Myocyte (in vitro differentiated cells): ENCODE data around the gene RTKN. TPM values are rescaled to one million over a fixed set of nuclear protein-coding genes. Genes with fewer than 3 reads are reported as not detected.
A peak's percentile ranks its signal among the peaks of the same experiment; 100 is the strongest.

Experiments used
- DNase-seq: peaks from one replicate; pipeline ENCODE4 v3.0.0-alpha.2; 2012; ENCODE audit warnings: low read depth
- total RNA-seq: library from RNA; depleted of rRNA; stranded (reverse); fragments of >200 nt; gene quantifications from 2 replicates; pipeline ENCODE4 v1.2.3, GENCODE V29; 2014

Gene RTKN
- total RNA-seq, 1 donor from 2014 or later = 56.6 TPM

DNA sequence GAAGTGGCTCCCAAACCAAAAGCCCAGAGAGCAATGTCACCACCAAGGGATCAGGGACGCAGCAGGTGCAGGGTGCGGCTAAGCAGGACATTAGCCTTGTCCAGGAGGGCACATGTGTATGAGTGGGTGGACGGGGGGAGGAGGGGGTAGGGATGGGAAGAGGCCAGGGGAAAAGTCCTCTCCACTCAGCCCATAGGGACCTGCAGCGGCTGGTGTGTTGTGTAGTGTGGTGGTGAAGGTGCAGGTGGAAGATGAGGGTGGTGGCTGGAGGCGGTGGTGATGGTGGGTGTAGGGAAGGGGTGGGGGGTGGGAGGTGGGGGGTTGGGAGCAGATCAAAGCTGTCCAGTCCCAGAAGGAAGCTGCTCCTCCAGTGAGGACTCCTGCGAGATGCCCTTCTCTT, 24.0 kb downstream of the RTKN start:
- DNase-seq = no peak

GRCh38 chr2:74417197-74417596, 24.5 kb downstream of the RTKN start:
- DNase-seq = no peak

DNA sequence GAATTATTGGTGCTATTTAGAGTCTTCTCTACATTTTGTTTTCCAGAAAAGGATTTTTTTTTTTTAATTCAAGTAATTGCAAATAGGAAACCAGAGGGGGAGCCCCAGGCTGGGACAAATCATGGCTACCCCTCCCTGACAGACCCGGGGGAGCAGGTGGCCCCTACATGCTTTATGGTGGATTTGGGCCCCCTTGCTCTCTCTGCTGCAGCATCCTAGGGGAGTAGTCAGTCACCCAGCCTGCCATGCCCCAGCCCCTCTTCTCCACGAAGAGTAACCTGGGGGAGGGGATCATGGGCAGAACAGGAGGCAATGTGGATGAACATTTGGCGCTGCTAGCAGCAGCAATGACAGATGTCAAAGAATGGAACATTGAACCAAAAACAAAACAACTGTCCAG, 25.0 kb downstream of the RTKN start:
- no peak for DNase-seq

- no peak for DNase-seq
Measured at GRCh38 chr2:74415762-74416395, 25.9 kb downstream of the RTKN start.

GRCh38 chr2:74414881-74415761, 26.6 kb downstream of the RTKN start:
- DNase-seq = peak; percentile 50

DNA sequence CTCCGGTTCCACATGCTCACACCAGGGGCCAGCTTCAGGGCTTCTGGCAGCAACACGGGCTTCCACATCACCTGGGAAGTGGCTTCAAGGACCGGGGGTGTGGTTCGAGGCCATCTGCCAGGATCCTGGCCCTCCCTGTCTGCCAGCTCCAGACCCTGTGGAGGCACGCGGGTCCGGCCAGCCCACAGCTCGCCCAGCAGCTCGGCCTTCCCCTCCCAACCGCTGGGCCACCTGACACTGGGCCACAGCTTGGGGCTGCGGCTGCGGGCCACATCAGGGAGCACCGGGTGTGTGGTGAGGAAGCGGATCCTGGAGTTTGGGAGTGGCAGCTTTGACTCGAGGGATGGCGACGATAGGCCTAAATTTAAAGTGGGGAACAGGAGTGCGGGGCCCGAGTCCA, 27.3 kb downstream of the RTKN start:
- peak; percentile 59 for DNase-seq

DNA sequence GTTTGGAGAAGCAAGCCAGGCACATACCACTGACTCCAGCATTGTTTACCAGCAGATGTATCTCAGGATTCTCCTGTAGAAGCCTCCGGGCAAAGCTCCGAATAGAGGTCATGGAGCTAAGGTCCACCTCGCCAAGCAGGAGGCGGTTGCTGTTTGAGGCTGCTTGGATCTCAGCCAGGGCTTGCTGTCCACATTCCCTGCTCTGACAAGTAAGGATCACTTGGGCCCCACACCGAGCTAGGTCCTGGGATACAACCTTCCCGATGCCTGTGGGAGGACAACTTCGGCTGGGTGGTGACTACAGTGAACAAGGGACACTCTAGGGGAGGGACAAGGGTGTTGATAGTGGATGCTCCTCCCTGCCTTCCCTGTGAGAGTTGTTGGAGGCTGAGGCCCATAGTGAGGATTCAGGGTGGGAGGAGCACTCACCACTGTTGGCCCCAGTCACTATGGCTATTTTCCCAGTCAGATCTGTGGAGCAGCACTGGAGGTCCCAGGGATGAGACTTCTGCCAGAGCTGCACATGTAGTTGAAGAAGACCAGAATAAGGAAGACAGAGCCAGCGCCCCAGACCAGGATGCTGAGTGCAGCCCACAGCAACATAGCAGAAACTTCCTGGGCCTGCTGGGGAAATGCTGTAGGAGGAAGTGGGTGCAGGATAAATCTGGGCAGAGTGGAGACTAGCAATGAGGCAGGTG, 28.6 kb downstream of the RTKN start:
- DNase-seq = no peak

- no peak for DNase-seq
Measured at GRCh38 chr2:74407682-74408081, 34.1 kb downstream of the RTKN start.

- no peak for DNase-seq
Measured at GRCh38 chr2:74406035-74406434, 35.7 kb downstream of the RTKN start.

GRCh38 chr2:74401891-74402290, 39.8 kb downstream of the RTKN start:
- no peak for DNase-seq

DNA sequence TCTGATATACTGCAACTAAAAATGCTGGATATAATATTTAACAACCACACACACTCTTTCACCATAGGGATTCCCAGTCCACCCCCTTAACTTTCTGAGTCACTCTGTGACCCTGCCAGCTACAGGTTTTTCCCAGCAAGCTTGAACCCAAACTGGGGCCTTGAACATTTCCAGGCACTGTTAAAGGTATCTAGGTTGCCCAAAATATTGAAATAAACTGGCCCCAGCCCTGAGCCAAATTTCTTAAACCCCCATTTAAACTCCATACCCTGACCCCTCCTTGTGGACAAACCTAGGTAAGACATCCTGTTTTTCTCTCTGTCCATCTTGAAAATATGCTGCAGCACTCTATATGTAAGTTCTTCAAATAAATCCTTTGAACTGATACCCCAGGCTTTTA, 42.0 kb downstream of the RTKN start:
- no peak for DNase-seq

DNA sequence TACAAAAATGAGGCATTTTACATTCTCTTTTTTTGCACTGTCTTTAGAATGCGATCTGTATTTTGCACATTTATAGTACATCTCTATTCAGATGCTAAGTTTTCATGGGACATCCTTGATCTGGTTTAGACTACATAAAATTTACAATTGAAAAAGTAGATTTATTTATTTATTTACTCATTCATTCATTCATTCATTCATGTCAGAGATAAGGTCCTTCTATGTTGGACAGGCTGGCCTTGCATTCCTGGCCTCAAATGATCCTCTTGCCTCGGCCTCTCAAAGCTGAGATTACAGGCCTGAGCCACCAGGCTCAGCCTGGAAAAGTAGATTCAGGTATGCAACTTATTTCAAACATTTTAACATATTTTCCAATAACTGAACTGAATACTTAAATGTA, 45.6 kb downstream of the RTKN start:
- no peak for DNase-seq

DNA sequence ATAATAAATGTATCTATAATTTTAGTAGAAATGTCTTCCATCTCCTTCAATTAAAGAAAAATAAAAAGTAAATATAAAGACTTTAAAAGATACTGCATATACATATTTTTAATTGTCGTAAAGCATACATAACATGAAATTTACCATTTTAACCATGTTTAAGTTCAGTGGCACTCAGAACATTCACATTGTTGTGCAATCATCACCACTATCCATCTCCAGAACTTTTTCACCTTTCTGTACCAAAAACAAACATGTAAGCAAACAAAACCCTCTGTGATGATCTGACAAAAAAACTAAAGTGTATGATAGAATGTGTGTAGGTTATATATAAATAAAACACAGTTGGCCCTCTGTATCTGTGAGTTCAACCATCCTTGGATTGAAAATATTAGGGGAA, 48.2 kb downstream of the RTKN start:
- no peak for DNase-seq

GRCh38 chr2:74392449-74392743, 49.3 kb downstream of the RTKN start:
- no peak for DNase-seq

DNA sequence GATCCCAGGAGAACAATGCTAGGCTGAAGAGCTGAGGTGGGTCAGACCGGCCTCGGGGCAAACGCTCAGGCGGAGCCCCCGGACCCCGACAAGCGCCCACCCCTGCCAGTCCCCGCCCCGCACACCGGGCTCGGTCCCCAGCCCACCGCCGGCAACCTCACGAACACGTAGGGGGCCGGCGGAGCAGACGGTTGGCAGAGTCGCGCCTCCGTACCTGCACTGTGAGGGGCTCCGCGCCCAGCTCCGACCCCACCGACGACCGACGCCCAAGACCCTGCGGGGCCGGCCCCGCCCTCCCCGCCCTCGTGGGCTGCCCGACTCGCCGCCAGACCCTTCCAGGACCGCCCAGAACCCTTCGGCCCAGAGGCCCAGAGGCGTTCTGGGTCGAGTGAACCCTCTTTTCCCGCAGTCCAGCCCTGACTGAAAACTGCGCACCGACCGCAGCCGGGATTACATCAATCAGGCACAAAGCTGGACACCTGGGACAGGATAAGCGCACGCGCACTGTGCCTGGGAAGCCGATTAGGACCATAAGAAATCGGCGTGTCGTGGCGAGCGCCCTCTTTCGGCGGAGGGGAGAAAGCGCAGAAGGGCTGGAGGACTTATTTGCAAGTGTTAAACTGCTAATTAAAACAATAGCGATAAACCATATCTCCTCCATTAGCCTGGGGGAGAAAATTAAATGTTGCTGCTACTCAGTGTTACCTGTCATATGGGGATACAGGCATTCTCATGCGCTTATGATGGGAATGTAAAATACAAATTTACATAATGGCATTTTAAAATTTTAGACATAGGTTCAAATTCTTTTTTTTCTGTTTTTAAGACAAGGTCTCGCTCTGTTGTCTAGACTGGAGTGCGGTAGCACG, 49.9 kb downstream of the RTKN start:
- peak; percentile 92 for DNase-seq

DNA sequence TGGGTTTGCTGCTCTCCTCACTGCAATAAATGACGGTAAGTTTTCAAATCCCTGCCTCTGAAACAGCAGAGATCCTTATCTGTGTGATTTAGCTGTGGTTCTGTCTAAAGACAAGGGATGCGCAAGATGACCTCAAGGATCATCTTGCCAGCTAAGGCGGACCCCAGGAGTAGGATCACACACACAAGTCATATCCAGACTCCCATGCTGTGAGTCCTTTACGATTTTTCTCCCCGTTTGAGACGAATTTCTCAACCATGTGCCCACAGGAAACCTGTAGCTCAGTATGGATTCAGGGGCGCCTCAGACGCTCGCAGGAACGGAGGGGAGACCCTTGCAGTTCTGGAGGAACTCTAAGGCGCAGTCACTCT, 50.5 kb downstream of the RTKN start:
- peak; percentile 22 for DNase-seq

- DNase-seq = no peak
Measured at GRCh38 chr2:74390606-74391005, 51.1 kb downstream of the RTKN start.

DNA sequence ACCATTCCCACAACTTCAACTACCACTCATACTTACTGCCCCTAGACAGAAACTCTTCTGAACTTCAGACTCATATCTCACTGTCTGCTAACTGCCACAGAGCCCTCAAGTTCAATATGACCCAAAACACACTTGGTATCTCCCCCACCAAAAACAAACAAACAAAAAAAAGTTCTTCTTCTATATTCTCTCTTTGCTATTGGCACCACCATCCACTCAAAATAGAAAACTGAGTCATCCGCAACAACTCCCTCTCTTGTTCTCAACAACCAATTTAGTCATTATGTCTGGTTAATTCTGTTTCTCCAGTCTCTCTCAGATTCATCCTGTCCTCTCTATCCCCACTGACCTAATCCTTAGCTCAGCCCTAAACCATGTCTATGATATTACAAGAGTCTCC, 54.4 kb downstream of the RTKN start:
- DNase-seq = peak; percentile 57

DNA sequence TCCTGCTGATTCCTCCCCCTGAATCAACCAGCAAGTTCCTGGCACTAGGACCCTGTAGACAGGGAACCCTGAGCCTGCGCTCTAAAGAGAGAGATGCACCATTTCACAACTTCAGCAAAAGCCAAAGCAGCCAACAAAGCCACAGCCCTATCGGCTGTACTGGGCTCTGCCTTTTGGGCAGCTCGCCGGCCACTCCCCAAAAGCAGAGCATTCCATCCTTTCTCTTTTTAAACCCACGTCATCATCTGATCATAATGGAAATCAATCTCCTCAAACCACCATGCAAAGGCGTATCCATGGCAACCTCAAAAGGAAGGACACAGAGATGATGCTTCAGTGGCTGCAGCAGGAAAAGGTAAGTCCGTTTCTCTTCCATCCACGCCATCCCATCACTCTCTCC, 56.3 kb downstream of the RTKN start:
- peak; percentile 9 for DNase-seq

GRCh38 chr2:74384051-74384450, 57.7 kb downstream of the RTKN start:
- no peak for DNase-seq

- no peak for DNase-seq
Measured at GRCh38 chr2:74383254-74383653, 58.5 kb downstream of the RTKN start.

- DNase-seq = no peak
Measured at GRCh38 chr2:74381751-74382150, 60.0 kb downstream of the RTKN start.
